Activated naive CD4-positive, alpha-beta T cell treated with anti-CD3 and anti-CD28 coated beads for 36 hours (primary cell): Measurements from ENCODE around the gene FHIT. TPM values are rescaled to one million over a fixed set of nuclear protein-coding genes. Genes with fewer than 3 reads are reported as not detected.

ENCODE experiments used
- CTCF ChIA-PET: fragments of 350-600 bp; sonication (Branson Sonifier 250); formaldehyde crosslinking; loops from one replicate; lab custom pipeline; 2021; ENCODE audit warnings: antibody characterized with exemption; lab: Charles Lee
- DNase-seq: peaks from one replicate; pipeline ENCODE4 v3.0.0-alpha.2; 2020
- H3K27ac Mint-ChIP-seq: one replicate; pipeline ENCODE4 v1.8.0; 2021; ENCODE audit warnings: mild to moderate bottlenecking, mixed read lengths
- H3K27me3 Mint-ChIP-seq: one replicate; pipeline ENCODE4 v1.8.0; 2021; ENCODE audit warnings: low read depth, mixed read lengths
- H3K36me3 Mint-ChIP-seq: one replicate; pipeline ENCODE4 v1.8.0; 2021; ENCODE audit warnings: low read depth, mixed read lengths
- H3K4me1 Mint-ChIP-seq: one replicate; pipeline ENCODE4 v1.8.0; 2021; ENCODE audit warnings: low read depth, mixed read lengths
- H3K4me3 Mint-ChIP-seq: one replicate; pipeline ENCODE4 v1.8.0; 2021; ENCODE audit warnings: mild to moderate bottlenecking, moderate library complexity, mixed read lengths
- H3K9me3 Mint-ChIP-seq: one replicate; pipeline ENCODE4 v1.8.0; 2021; ENCODE audit warnings: mixed read lengths
- intact Hi-C: fragments of 100-400 bp; cut with micrococcal nuclease; formaldehyde crosslinking; loops from one replicate; pipeline ENCODE4 v1.15.1; 2023
- total RNA-seq, 2 experiments: library from RNA; stranded (reverse); gene quantifications; one replicate each; pipeline ENCODE4 v1.2.3, GENCODE V29; 2021

FHIT gene
- total RNA-seq, 2 experiments from 2014 or later, result 20.2 to 22.7 TPM

- Mint-ChIP-seq H3K9me3 (peaks cover 11% of the 10 kb centered on the region), H3K4me1 (no peaks in the 10 kb centered on the region), H3K27me3 (no peaks in the 10 kb centered on the region), H3K36me3 (peaks cover 3% of the 10 kb centered on the region), H3K27ac (no peak overlapping the region), H3K4me3 (no peak overlapping the region)
- CTCF ChIA-PET, result no interaction called here
- intact Hi-C loops, result no loop called here
- no peak for DNase-seq
Observed at GRCh38 chr3:60877188-60877587, 374.1 kb downstream of the FHIT start.

- H3K9me3 Mint-ChIP-seq, result no peaks in the 10 kb centered on the region
- intact Hi-C loops, result no loop called here
- H3K27ac Mint-ChIP-seq, result no peak overlapping the region
- CTCF ChIA-PET, result no interaction called here
- no peaks in the 10 kb centered on the region for H3K36me3 Mint-ChIP-seq
- H3K4me3 Mint-ChIP-seq, result no peak overlapping the region
- H3K27me3 Mint-ChIP-seq, result no peaks in the 10 kb centered on the region
- H3K4me1 Mint-ChIP-seq, result no peaks in the 10 kb centered on the region
- DNase-seq, result no peak
Observed at GRCh38 chr3:60870396-60870795, 380.9 kb downstream of the FHIT start.

DNA sequence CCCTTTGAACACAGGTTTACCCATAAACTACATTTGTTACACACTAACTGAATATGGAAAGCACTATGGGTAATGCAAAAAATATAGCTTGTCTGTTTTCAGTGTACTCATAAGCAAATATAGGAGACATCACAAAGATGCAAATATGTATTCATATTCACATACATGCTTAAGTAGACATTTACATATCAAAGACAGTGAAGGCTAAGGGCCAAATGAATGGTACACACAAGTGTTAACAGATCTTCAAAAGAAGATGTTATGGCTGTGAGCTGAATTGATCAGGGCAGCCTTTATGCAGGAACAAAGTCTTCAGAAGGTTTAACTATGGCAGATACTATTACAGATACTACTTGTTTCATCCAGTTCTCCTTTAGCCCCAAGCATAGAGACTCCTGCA is 384.1 kb downstream of the FHIT start:
- H3K4me1 Mint-ChIP-seq, result no peaks in the 10 kb centered on the region
- no peak overlapping the region for H3K27ac Mint-ChIP-seq
- no peaks in the 10 kb centered on the region for H3K36me3 Mint-ChIP-seq
- no peak for DNase-seq
- H3K4me3 Mint-ChIP-seq, result no peak overlapping the region
- H3K9me3 Mint-ChIP-seq, result peaks cover 4% of the 10 kb centered on the region
- CTCF ChIA-PET, result no interaction called here
- H3K27me3 Mint-ChIP-seq, result no peaks in the 10 kb centered on the region
- intact Hi-C loops, result no loop called here

DNA sequence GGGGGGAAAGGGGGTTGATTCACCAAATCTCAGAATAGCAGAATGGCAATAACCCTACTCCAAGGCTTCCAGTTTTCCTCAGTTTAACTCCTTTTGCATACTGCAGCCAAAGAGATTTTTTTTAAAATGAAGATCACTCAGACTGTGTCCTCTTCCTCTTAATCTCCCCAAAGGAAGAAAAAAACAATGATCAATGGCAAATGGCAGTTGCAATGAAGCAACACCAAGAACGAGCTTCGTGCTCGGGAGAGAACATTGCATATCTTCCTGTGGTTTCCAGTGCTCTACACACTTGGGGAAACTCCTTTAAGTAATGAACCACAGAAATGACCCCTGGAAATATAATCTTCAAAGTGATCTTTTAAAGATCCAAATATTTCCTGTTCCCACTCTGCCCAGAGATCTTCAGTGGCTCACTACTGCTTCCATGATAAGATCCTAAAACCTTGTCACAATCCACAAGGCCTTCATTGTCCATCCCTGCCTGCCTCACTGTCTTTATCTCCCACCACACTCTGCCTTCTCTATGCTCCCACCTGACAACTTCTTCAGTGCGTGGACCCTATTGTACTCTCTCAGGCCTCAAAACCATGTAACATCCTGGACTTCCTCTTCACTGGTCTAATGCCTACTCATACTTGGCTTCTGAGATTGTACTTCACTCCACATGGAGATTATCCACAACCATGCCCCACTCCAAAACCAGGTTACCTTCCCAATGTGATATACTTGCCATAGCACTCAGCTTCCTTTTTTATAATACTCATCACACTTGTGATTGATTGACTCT is 394.8 kb downstream of the FHIT start:
- Mint-ChIP-seq H3K4me1 (no peaks in the 10 kb centered on the region), H3K4me3 (no peak overlapping the region), H3K9me3 (no peaks in the 10 kb centered on the region), H3K36me3 (no peaks in the 10 kb centered on the region), H3K27ac (no peak overlapping the region), H3K27me3 (no peaks in the 10 kb centered on the region)
- intact Hi-C loops, result no loop called here
- DNase-seq, result no peak
- CTCF ChIA-PET, result no interaction called here

- Mint-ChIP-seq H3K9me3 (no peaks in the 10 kb centered on the region), H3K36me3 (no peaks in the 10 kb centered on the region), H3K27me3 (no peaks in the 10 kb centered on the region), H3K27ac (no peak overlapping the region), H3K4me3 (no peak overlapping the region), H3K4me1 (no peaks in the 10 kb centered on the region)
- no peak for DNase-seq
- intact Hi-C loops, result no loop called here
- CTCF ChIA-PET, result interaction anchor here (0.7 kb wide), 1 partner anchor 16 kb away, joined by 3 read pairs; no protein-coding TSS in a partner anchor
Observed at GRCh38 chr3:60855250-60855649, 396.0 kb downstream of the FHIT start.

GRCh38 chr3:60854791-60855190 is 396.5 kb downstream of the FHIT start:
- CTCF ChIA-PET, result no interaction called here
- Mint-ChIP-seq H3K27ac (no peak overlapping the region), H3K27me3 (no peaks in the 10 kb centered on the region), H3K9me3 (no peaks in the 10 kb centered on the region), H3K4me3 (no peak overlapping the region), H3K4me1 (no peaks in the 10 kb centered on the region), H3K36me3 (no peaks in the 10 kb centered on the region)
- no peak for DNase-seq
- intact Hi-C loops, result no loop called here

DNA sequence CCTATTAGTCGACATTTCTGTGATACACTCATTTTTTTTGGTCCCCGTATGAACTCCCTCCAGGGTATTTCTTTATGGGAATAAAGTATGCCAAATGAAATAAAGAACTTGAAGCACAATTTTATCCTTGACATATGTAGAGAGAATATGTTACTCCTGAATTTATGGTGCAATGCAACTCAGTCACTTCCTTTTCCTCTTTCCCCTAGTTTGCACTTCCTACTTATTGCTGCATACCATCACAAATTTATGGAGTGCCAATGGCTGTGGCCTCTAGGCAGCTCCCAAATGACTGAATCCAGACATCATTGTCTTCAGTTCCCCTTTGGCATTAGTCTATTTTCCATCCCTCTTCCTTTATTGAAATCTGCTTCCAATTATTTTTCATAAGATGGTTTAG is 403.5 kb downstream of the FHIT start:
- Mint-ChIP-seq H3K27me3 (no peaks in the 10 kb centered on the region), H3K36me3 (no peaks in the 10 kb centered on the region), H3K4me1 (no peaks in the 10 kb centered on the region), H3K4me3 (no peak overlapping the region), H3K9me3 (no peaks in the 10 kb centered on the region), H3K27ac (no peak overlapping the region)
- intact Hi-C loops, result no loop called here
- CTCF ChIA-PET, result no interaction called here
- no peak for DNase-seq

GRCh38 chr3:60844256-60844655 is 407.0 kb downstream of the FHIT start:
- Mint-ChIP-seq H3K36me3 (no peaks in the 10 kb centered on the region), H3K27me3 (no peaks in the 10 kb centered on the region), H3K9me3 (no peaks in the 10 kb centered on the region), H3K27ac (no peak overlapping the region), H3K4me3 (no peak overlapping the region), H3K4me1 (no peaks in the 10 kb centered on the region)
- DNase-seq, result no peak
- CTCF ChIA-PET, result no interaction called here
- intact Hi-C loops, result no loop called here

DNA sequence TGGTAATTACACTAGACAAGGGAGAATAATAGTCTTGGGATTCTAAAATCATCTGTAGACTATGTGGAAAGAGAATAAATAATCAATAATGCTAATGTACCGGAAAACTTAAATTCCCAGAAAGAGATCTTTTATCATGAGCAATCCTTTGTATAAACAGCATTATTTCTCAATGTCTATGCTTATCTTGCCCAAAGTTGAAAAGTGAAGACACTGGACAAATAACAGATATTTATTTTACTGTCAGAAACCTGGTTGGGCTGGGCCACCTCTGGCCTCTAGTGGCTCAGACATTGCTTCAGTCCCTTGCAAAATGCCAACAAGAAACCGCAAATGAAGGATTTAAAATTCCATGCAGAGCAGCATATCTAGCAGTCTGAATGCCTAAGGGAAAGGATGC is 409.9 kb downstream of the FHIT start:
- no peak overlapping the region for H3K4me3 Mint-ChIP-seq
- DNase-seq, result no peak
- H3K36me3 Mint-ChIP-seq, result no peaks in the 10 kb centered on the region
- no peaks in the 10 kb centered on the region for H3K27me3 Mint-ChIP-seq
- intact Hi-C loops, result no loop called here
- no peaks in the 10 kb centered on the region for H3K4me1 Mint-ChIP-seq
- H3K9me3 Mint-ChIP-seq, result no peaks in the 10 kb centered on the region
- CTCF ChIA-PET, result no interaction called here
- H3K27ac Mint-ChIP-seq, result no peak overlapping the region

DNA sequence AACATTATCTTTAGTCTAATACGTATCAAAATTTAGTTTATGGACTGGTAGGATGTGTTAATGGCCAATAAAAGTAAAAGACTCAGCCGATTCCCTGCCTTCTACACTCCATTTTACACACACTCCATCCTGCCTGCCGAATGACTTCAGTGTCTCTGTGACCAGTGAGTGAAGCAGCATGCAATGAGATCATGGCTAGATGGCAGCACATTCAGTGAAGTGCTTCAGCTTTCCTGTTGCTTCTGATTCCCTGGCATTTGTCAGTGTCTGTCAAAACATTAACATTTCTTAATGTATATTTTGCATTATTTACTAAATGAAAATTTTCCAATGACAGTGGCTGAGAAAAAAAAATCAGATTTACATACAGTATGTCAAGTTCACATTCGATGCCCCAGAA is 412.0 kb downstream of the FHIT start:
- Mint-ChIP-seq H3K9me3 (no peaks in the 10 kb centered on the region), H3K36me3 (no peaks in the 10 kb centered on the region), H3K27ac (no peak overlapping the region), H3K27me3 (no peaks in the 10 kb centered on the region), H3K4me1 (no peaks in the 10 kb centered on the region), H3K4me3 (no peak overlapping the region)
- intact Hi-C loops, result no loop called here
- no peak for DNase-seq
- CTCF ChIA-PET, result interaction anchor here (0.6 kb wide), 1 partner anchor 16 kb away, joined by 3 read pairs; no protein-coding TSS in a partner anchor

- intact Hi-C loops, result no loop called here
- no peak for DNase-seq
- Mint-ChIP-seq H3K4me1 (no peaks in the 10 kb centered on the region), H3K27me3 (no peaks in the 10 kb centered on the region), H3K36me3 (no peaks in the 10 kb centered on the region), H3K4me3 (no peak overlapping the region), H3K27ac (no peak overlapping the region), H3K9me3 (no peaks in the 10 kb centered on the region)
- CTCF ChIA-PET, result no interaction called here
Observed at GRCh38 chr3:60835796-60836195, 415.5 kb downstream of the FHIT start.

GRCh38 chr3:60829058-60829457 is 422.2 kb downstream of the FHIT start:
- DNase-seq, result no peak
- Mint-ChIP-seq H3K36me3 (no peaks in the 10 kb centered on the region), H3K27me3 (no peaks in the 10 kb centered on the region), H3K4me3 (no peak overlapping the region), H3K27ac (no peak overlapping the region), H3K4me1 (no peaks in the 10 kb centered on the region), H3K9me3 (peaks cover 4% of the 10 kb centered on the region)
- CTCF ChIA-PET, result no interaction called here
- intact Hi-C loops, result no loop called here

GRCh38 chr3:60827666-60828065 is 423.6 kb downstream of the FHIT start:
- CTCF ChIA-PET, result no interaction called here
- Mint-ChIP-seq H3K9me3 (peaks cover 8% of the 10 kb centered on the region), H3K27ac (no peak overlapping the region), H3K36me3 (no peaks in the 10 kb centered on the region), H3K27me3 (no peaks in the 10 kb centered on the region), H3K4me1 (no peaks in the 10 kb centered on the region), H3K4me3 (no peak overlapping the region)
- intact Hi-C loops, result no loop called here
- no peak for DNase-seq
